ENCODE data around the gene ARMC10. TPM values are rescaled to one million over a fixed set of nuclear protein-coding genes. Genes with fewer than 3 reads are reported as not detected.
"Not testable (repeated sequence)": the region's sequence is repeated elsewhere in the genome, so short reads cannot be mapped to it uniquely, and the experiment has no call there.

The ARMC10 gene
- total RNA-seq, 1 donor from 2014 or later, result 34.5 TPM

DNA sequence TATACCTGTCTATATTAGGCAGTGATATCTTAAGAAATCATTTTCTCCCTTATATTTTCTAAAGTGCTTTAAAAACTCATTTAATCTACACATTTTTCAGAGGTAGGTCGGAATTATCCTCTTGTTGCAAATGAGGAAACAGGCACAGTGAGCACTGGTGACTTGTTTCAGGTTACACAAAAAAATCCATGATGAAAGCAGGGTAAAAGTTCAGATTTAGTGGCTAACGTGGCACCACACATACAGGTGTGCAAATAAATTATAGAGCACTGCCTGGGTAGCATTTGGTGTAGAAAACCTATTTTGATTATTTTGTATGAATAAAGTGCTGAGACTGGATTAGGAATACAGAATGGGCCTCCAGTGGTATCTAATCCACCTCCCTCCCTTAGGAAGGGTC is 26.6 kb downstream of the ARMC10 start:
- Mint-ChIP-seq H3K4me3 (no peak overlapping the region), H3K36me3 (ENCODE audit: low read depth) (peaks cover 6% of the 10 kb centered on the region), H3K27me3 (ENCODE audit: low read depth) (no peaks in the 10 kb centered on the region), H3K27ac (ENCODE audit: unreplicated experiment) (no peak overlapping the region), H3K4me1 (peaks cover 12% of the 10 kb centered on the region), H3K9me3 (no peaks in the 10 kb centered on the region)
- TF ChIP-seq, protein P1, sequence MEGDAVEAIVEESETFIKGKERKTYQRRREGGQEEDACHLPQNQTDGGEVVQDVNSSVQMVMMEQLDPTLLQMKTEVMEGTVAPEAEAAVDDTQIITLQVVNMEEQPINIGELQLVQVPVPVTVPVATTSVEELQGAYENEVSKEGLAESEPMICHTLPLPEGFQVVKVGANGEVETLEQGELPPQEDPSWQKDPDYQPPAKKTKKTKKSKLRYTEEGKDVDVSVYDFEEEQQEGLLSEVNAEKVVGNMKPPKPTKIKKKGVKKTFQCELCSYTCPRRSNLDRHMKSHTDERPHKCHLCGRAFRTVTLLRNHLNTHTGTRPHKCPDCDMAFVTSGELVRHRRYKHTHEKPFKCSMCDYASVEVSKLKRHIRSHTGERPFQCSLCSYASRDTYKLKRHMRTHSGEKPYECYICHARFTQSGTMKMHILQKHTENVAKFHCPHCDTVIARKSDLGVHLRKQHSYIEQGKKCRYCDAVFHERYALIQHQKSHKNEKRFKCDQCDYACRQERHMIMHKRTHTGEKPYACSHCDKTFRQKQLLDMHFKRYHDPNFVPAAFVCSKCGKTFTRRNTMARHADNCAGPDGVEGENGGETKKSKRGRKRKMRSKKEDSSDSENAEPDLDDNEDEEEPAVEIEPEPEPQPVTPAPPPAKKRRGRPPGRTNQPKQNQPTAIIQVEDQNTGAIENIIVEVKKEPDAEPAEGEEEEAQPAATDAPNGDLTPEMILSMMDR (conservative IDR thresholded peaks at IDR 0.05), result no peak
- no peak for DNase-seq (ENCODE audit: low read depth, low spot score)

DNA sequence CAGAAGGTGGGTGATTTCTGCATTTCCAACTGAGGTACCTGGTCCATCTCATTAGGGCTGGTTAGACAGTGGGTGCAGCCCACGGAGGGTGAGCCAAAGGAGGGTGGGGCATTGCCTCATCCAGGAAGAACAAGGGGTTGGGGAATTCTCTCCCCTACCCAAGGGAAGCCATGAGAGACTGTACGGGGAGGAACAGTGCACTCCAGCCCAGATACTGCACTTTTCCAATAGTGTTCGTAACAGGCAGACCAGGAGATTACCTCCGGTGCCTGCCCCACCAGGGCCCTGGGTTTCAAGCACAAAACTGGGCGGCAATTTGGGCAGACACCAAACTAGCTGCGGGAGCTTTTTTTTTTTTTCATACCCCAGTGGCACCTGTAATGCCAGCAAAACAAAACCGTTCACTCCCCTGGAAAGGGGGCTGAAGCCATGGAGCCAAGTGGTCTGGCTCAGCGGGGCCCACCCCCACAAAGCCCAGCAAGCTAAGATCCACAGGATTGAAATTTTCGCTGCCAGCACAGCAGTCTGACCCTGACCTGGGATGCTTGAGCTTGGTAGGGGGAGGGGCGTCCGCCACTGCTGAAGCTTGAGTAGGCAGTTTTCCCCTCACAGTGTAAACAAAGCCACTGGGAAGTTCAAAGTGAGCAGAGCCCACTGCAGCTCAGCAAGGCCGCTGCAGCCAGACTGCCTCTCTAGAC is 31.2 kb downstream of the ARMC10 start:
- Mint-ChIP-seq H3K36me3 (ENCODE audit: low read depth) (peaks cover 37% of the 10 kb centered on the region), H3K27ac (ENCODE audit: unreplicated experiment) (peak overlapping the region; percentile 79), H3K4me1 (peaks cover 23% of the 10 kb centered on the region), H3K4me3 (peak overlapping the region; percentile 40), H3K9me3 (peaks cover 9% of the 10 kb centered on the region), H3K27me3 (ENCODE audit: low read depth) (no peaks in the 10 kb centered on the region)
- peak; percentile 46 for DNase-seq (ENCODE audit: low read depth, low spot score)
- TF ChIP-seq, protein P1 (conservative IDR thresholded peaks at IDR 0.05), result no peak

DNA sequence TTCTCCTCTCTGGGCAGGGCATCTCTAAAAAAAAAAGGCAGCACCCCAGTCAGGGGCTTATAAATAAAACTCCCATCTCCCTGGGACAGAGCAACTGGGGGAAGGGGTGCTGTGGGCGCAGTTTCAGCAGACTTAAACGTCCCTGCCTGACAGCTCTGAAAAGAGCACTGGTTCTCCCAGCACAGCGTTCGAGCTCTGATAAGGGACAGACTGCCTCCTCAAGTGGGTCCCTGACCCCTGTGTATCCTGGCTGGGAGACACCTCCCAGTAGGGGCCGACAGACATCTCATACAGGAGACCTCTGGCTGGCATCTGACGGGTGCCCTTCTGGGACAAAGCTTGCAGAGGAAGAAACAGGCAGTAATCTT is 31.7 kb downstream of the ARMC10 start:
- H3K27me3 Mint-ChIP-seq (ENCODE audit: low read depth); H3K27ac Mint-ChIP-seq (ENCODE audit: unreplicated experiment); DNase-seq (ENCODE audit: low read depth, low spot score); H3K4me3 Mint-ChIP-seq; H3K9me3 Mint-ChIP-seq: not testable (repeated sequence)
- H3K4me1 Mint-ChIP-seq, result peaks cover 23% of the 10 kb centered on the region
- peaks cover 42% of the 10 kb centered on the region for H3K36me3 Mint-ChIP-seq (ENCODE audit: low read depth)

DNA sequence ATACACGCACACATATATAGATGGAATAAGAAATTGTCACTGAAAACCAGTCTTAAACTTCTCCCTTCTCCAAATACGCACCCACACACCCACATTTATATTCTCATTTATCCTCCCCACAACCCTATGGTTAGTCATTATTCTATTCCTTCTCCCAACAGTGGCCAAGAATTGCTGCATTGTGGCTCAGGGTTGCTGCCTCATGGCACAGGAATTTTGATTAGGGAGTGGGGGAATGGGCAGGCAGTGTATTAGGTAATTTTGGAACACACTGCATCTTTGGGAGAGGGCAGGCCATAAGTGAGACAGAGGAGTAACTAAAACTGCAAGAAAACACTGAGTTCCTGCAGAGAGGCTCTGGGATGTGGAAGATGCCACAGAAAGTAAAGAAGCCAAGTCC is 38.2 kb downstream of the ARMC10 start:
- Mint-ChIP-seq H3K9me3 (peaks cover 9% of the 10 kb centered on the region), H3K27ac (ENCODE audit: unreplicated experiment) (no peak overlapping the region), H3K4me3 (no peak overlapping the region), H3K27me3 (ENCODE audit: low read depth) (no peaks in the 10 kb centered on the region), H3K36me3 (ENCODE audit: low read depth) (peaks cover 43% of the 10 kb centered on the region), H3K4me1 (peaks cover 24% of the 10 kb centered on the region)
- no peak for DNase-seq (ENCODE audit: low read depth, low spot score)
- TF ChIP-seq, protein P1 (conservative IDR thresholded peaks at IDR 0.05), result no peak

DNA sequence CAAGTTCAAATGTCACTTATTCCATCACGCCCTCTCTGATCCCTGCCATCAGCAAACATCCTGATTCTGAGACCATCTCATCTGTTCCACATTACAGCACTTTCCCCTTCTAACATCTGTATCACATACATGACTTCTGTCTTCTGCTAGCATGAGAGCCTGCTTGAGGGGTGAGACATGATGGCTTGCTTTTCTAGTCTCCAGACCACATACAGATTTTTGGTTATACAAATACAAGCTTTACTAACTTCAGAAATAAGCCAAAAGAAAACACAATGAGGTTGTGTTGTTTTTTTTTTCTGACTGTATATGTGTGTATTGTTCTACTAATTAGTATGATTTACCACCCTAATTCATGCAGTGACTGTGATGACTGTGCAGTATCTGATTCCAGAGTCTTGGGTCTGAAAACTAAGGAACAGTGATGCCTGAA is 39.7 kb downstream of the ARMC10 start:
- Mint-ChIP-seq H3K27me3 (ENCODE audit: low read depth) (no peaks in the 10 kb centered on the region), H3K36me3 (ENCODE audit: low read depth) (peaks cover 37% of the 10 kb centered on the region), H3K4me1 (peaks cover 24% of the 10 kb centered on the region), H3K4me3 (no peak overlapping the region), H3K27ac (ENCODE audit: unreplicated experiment) (peak overlapping the region; percentile 8), H3K9me3 (peaks cover 6% of the 10 kb centered on the region)
- no peak for DNase-seq (ENCODE audit: low read depth, low spot score)
- TF ChIP-seq, protein P1 (conservative IDR thresholded peaks at IDR 0.05), result no peak

DNA sequence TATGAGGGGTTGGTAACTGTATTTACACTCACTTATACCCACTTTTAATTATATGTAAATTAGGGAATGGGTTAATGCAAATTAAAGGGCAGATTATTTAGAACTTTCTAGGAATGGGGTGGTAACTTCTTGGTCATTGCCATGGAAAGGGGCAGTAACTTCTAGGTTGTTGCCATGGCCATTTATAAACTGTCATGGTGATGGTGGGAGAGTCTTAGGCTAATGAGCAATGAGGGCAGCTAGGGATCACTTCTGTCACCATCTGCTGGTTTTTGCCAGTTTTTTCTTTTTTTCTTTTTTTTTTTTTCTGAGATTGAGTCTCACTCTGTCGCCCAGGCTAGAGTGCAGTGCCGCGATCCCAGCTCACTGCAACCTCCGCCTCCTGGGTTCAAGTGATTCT is 40.8 kb downstream of the ARMC10 start:
- no peak for DNase-seq (ENCODE audit: low read depth, low spot score)
- Mint-ChIP-seq H3K4me1 (peaks cover 24% of the 10 kb centered on the region), H3K4me3 (no peak overlapping the region), H3K27me3 (ENCODE audit: low read depth) (no peaks in the 10 kb centered on the region), H3K27ac (ENCODE audit: unreplicated experiment) (no peak overlapping the region), H3K9me3 (peaks cover 3% of the 10 kb centered on the region), H3K36me3 (ENCODE audit: low read depth) (peaks cover 29% of the 10 kb centered on the region)
- TF ChIP-seq, protein P1 (conservative IDR thresholded peaks at IDR 0.05), result no peak
